H1 (cell line): ENCODE data around the gene DUSP10. TPM values are rescaled to one million over a fixed set of nuclear protein-coding genes. Genes with fewer than 3 reads are reported as not detected.

ENCODE experiments used
- CTCF ChIA-PET: fragments of 300-600 bp; sonication (Branson Sonifier 250); formaldehyde crosslinking; loops from one replicate; lab custom pipeline; 2021; ENCODE audit not compliant: partially characterized antibody; lab: Charles Lee
- POLR2A ChIA-PET: fragments of 300-600 bp; sonication (Branson Sonifier 250); formaldehyde crosslinking; loops from one replicate; lab custom pipeline; 2021; ENCODE audit warnings: inconsistent platforms; ENCODE audit not compliant: partially characterized antibody; lab: Charles Lee
- DNase-seq, 2 experiments: peaks; one replicate each; pipeline versions ENCODE4 v3.0.0 to v3.0.0-alpha.2; 2010 to 2022; ENCODE audit warnings: low spot score in 2 of 2, low read depth in 1 of 2, mixed read lengths in 1 of 2
- FAIRE-seq: peaks from 2 replicates; lab custom pipeline; 2011; peaks lifted over from hg19 to GRCh38; lab: Jason Lieb, UNC
- H2AFZ ChIP-seq: 2 replicates; pipeline ENCODE4 v1.8.1; 2012; ENCODE audit warnings: low read length, inconsistent platforms
- H2AK5ac ChIP-seq: 2 replicates; pipeline ENCODE4 v1.6.1; 2013; ENCODE audit warnings: low read depth, low read length
- H2BK120ac ChIP-seq: replicated peaks from 2 replicates; pipeline ENCODE3; 2013; ENCODE audit warnings: low read depth, low read length, inconsistent platforms
- H2BK12ac ChIP-seq: 2 replicates; pipeline ENCODE4 v1.6.1; 2013; ENCODE audit warnings: low read depth, low read length
- H2BK15ac ChIP-seq: 2 replicates; pipeline ENCODE4 v1.6.1; 2013; ENCODE audit warnings: low read length
- H2BK20ac ChIP-seq: 2 replicates; pipeline ENCODE4 v1.6.1; 2013; ENCODE audit warnings: low read length
- H2BK5ac ChIP-seq: 2 replicates; pipeline ENCODE4 v1.6.1; 2013; ENCODE audit warnings: low read depth, low read length
- H3K14ac ChIP-seq: 2 replicates; pipeline ENCODE4 v1.6.1; 2013; ENCODE audit warnings: inconsistent platforms; ENCODE audit not compliant: insufficient read length
- H3K18ac ChIP-seq: 2 replicates; pipeline ENCODE4 v1.6.1; 2013; ENCODE audit warnings: low read length; ENCODE audit errors: extremely low read depth
- H3K23ac ChIP-seq: 2 replicates; pipeline ENCODE4 v1.6.1; 2013; ENCODE audit warnings: inconsistent platforms; ENCODE audit not compliant: insufficient read length
- H3K23me2 ChIP-seq: 2 replicates; pipeline ENCODE4 v1.6.1; 2013; ENCODE audit warnings: low read depth, low read length
- H3K27ac ChIP-seq: 2 replicates; pipeline ENCODE4 v1.6.1; 2011; ENCODE audit warnings: low read depth, low read length, inconsistent platforms
- H3K27me3 ChIP-seq, 4 experiments: replicated peaks in 1 of 4; 1 replicate in 1 of 4; 2 replicates in 3 of 4; pipeline versions ENCODE4 v1.6.1 to v1.8.1; 2011 to 2013; ENCODE audit warnings: low read length in 3 of 4, mild to moderate bottlenecking in 3 of 4, inconsistent platforms in 2 of 4, mixed read lengths in 2 of 4, moderate library complexity in 1 of 4; ENCODE audit not compliant: control insufficient read depth in 3 of 4, insufficient read depth in 3 of 4; ENCODE audit errors: extremely low read depth in 1 of 4
- H3K36me3 ChIP-seq, 4 experiments: 2 replicates each; pipeline versions ENCODE4 v1.6.1 to v1.8.1; 2011 to 2013; ENCODE audit warnings: mild to moderate bottlenecking in 4 of 4, low read length in 3 of 4, moderate library complexity in 2 of 4, control low read depth in 1 of 4, inconsistent platforms in 1 of 4; ENCODE audit not compliant: insufficient read depth in 4 of 4, control insufficient read depth in 2 of 4
- H3K4ac ChIP-seq: replicated peaks from 2 replicates; pipeline ENCODE3; 2013; ENCODE audit warnings: low read length, low read depth, mixed read lengths, inconsistent platforms; ENCODE audit not compliant: insufficient read length
- H3K4me1 ChIP-seq, 4 experiments: replicated peaks in 1 of 4; 1 replicate in 1 of 4; 2 replicates in 3 of 4; pipeline versions ENCODE4 v1.6.1 to v1.8.1; 2011 to 2013; ENCODE audit warnings: low read length in 3 of 4, inconsistent platforms in 2 of 4, mixed read lengths in 1 of 4; ENCODE audit not compliant: insufficient read depth in 4 of 4, control insufficient read depth in 3 of 4
- H3K4me2 ChIP-seq, 2 experiments: 2 replicates each; pipeline versions ENCODE4 v1.6.1 to v1.8.1; 2011 to 2013; ENCODE audit warnings: low read depth in 2 of 2, low read length in 2 of 2, control low read depth in 1 of 2, inconsistent platforms in 1 of 2, mild to moderate bottlenecking in 1 of 2; ENCODE audit not compliant: insufficient read depth in 1 of 2
- H3K4me3 ChIP-seq, 4 experiments: fragments of 200-600, 300-600 bp in 1 of 4; sonication (generic), shearing (Covaris generic), sonication (Bioruptor Twin) in 1 of 4; 2 replicates each; pipeline versions ENCODE4 v1.5.1 to v1.8.1; 2011 to 2016; ENCODE audit warnings: low read length in 4 of 4, low read depth in 3 of 4, control low read depth in 2 of 4, inconsistent platforms in 2 of 4, mild to moderate bottlenecking in 2 of 4, mixed read lengths in 1 of 4, moderate library complexity in 1 of 4; ENCODE audit not compliant: insufficient read depth in 2 of 4; ENCODE audit errors: extremely low read depth in 1 of 4
- H3K56ac ChIP-seq: replicated peaks from 2 replicates; pipeline ENCODE3; 2013; ENCODE audit warnings: low read depth, mild to moderate bottlenecking, mixed read lengths, low read length, inconsistent platforms; ENCODE audit not compliant: insufficient read length
- H3K79me1 ChIP-seq: 2 replicates; pipeline ENCODE4 v1.6.1; 2013; ENCODE audit warnings: low read depth, low read length, control low read depth
- H3K79me2 ChIP-seq, 2 experiments: 2 replicates each; pipeline versions ENCODE4 v1.6.1 to v1.8.1; 2012 to 2013; ENCODE audit warnings: low read length in 2 of 2, mild to moderate bottlenecking in 2 of 2, inconsistent platforms in 1 of 2; ENCODE audit not compliant: insufficient read depth in 2 of 2, control insufficient read depth in 1 of 2
- H3K9ac ChIP-seq, 4 experiments: replicated peaks in 1 of 4; 1 replicate in 1 of 4; 2 replicates in 3 of 4; pipeline versions ENCODE4 v1.6.1 to v1.8.1; 2011 to 2013; ENCODE audit warnings: low read depth in 3 of 4, low read length in 3 of 4, control low read depth in 2 of 4, mild to moderate bottlenecking in 2 of 4, moderate library complexity in 2 of 4, inconsistent platforms in 1 of 4; ENCODE audit errors: extremely low read depth in 1 of 4
- H3K9me3 ChIP-seq, 2 experiments: 2 replicates each; pipeline versions ENCODE4 v1.6.1 to v1.8.1; 2012 to 2013; ENCODE audit warnings: mild to moderate bottlenecking in 2 of 2, moderate library complexity in 2 of 2, control low read depth in 1 of 2, inconsistent platforms in 1 of 2, low read depth in 1 of 2, low read length in 1 of 2, mixed read lengths in 1 of 2; ENCODE audit not compliant: insufficient read depth in 2 of 2
- H4K20me1 ChIP-seq, 2 experiments: replicated peaks in 1 of 2; 2 replicates each; pipeline versions ENCODE3 to v1.8.1; 2011 to 2013; ENCODE audit warnings: inconsistent platforms in 2 of 2, low read length in 2 of 2, mild to moderate bottlenecking in 1 of 2; ENCODE audit not compliant: insufficient read depth in 2 of 2, control insufficient read depth in 1 of 2
- H4K5ac ChIP-seq: 2 replicates; pipeline ENCODE4 v1.6.1; 2013; ENCODE audit warnings: low read length, low read depth, mixed read lengths, inconsistent platforms; ENCODE audit not compliant: insufficient read length
- H4K8ac ChIP-seq: 2 replicates; pipeline ENCODE4 v1.8.0; 2013; ENCODE audit warnings: mild to moderate bottlenecking, moderate library complexity, low read length, inconsistent platforms; ENCODE audit not compliant: insufficient read depth; ENCODE audit errors: extremely low read depth
- H4K91ac ChIP-seq: replicated peaks from 2 replicates; pipeline ENCODE3; 2013; ENCODE audit warnings: low read length, mixed read lengths, inconsistent platforms; ENCODE audit not compliant: insufficient read length
- CHD2 ChIP-seq: IDR thresholded peaks from 2 replicates; pipeline ENCODE4 v1.6.1; 2012; ENCODE audit warnings: low read length, improper control_type of control experiment
- EGR1 ChIP-seq: IDR thresholded peaks from 2 replicates; pipeline ENCODE4 v1.6.1; 2011; ENCODE audit warnings: low read depth, low read length, borderline replicate concordance
- EZH2 ChIP-seq: fragments of 200-600 bp; sonication (generic); IDR thresholded peaks from 2 replicates; pipeline ENCODE4 v1.7.1; 2012; ENCODE audit warnings: low read depth, mild to moderate bottlenecking, moderate library complexity, low read length, inconsistent platforms; ENCODE audit not compliant: severe bottlenecking
- HDAC2 ChIP-seq, 2 experiments: fragments of 300-600 bp in 1 of 2; sonication (generic) in 1 of 2; IDR thresholded peaks; 2 replicates each; pipeline ENCODE4 v1.6.1; 2011 to 2012; ENCODE audit warnings: low read depth in 2 of 2, low read length in 2 of 2, mild to moderate bottlenecking in 2 of 2, moderate library complexity in 2 of 2, borderline replicate concordance in 1 of 2, inconsistent platforms in 1 of 2
- KDM1A ChIP-seq: fragments of 200-600, 300-600 bp; sonication (generic); IDR thresholded peaks from 2 replicates; pipeline ENCODE4 v1.7.1; 2016; ENCODE audit warnings: mild to moderate bottlenecking, low read length, borderline replicate concordance
- RNF2 ChIP-seq: fragments of 200-900, 300-1000 bp; sonication (generic); IDR thresholded peaks from 2 replicates; pipeline ENCODE4 v1.7.1; 2016; ENCODE audit warnings: borderline replicate concordance, low read depth, mild to moderate bottlenecking, antibody characterized with exemption, low read length; ENCODE audit not compliant: poor library complexity, severe bottlenecking; ENCODE audit errors: missing control alignments
- TEAD4 ChIP-seq: IDR thresholded peaks from 2 replicates; pipeline ENCODE4 v1.6.1; 2012; ENCODE audit warnings: low read depth, low read length, inconsistent platforms, mixed read lengths
- YY1 ChIP-seq: IDR thresholded peaks from 2 replicates; pipeline ENCODE4 v1.6.1; 2011; ENCODE audit warnings: low read depth, mild to moderate bottlenecking, low read length
- WGBS, 2 experiments: shearing (Covaris generic) in 1 of 2; methylation state at CpG; one replicate each; pipeline versions ENCODE4 v1.1.6 to v1.1.7; 2013 to 2015; ENCODE audit warnings: low lambda C conversion rate in 2 of 2, mixed read lengths in 2 of 2, inconsistent platforms in 1 of 2, low coverage in 1 of 2, missing lambda C conversion rate in 1 of 2; ENCODE audit not compliant: insufficient replicate concordance in 2 of 2, insufficient coverage in 1 of 2, insufficient read length in 1 of 2; ENCODE audit errors: extremely low coverage in 1 of 2, missing lambda C conversion rate in 1 of 2; 5-methylcytosine and 5-hydroxymethylcytosine counted together
- polyA plus RNA-seq, 7 experiments: library from polyadenylated mRNA; depleted of rRNA in 3 of 7; stranded (reverse) in 5 of 7; unstranded in 2 of 7; fragments of >200 nt in 5 of 7; fragments of 200-250 nt in 2 of 7; gene quantifications; 1 replicate in 5 of 7; 2 replicates in 1 of 7; 4 replicates in 1 of 7; pipeline versions ENCODE4 v1.2.1 to v1.2.3, GENCODE V29; 2011 to 2013; ENCODE audit warnings: missing spikeins in 2 of 7, mixed read lengths in 2 of 7
- total RNA-seq: library from RNA; stranded (reverse); fragmentation: NEBNext Ultra II Directional; extraction: Animal tissue kit (Norgen Biotek cat#: 25700); gene quantifications from 2 replicates; pipeline ENCODE4 v1.2.1, GENCODE V29; 2021
- TF ChIP-seq, protein P1 (sequence below), 3 experiments: IDR thresholded peaks; 1 replicate in 2 of 3; 2 replicates in 1 of 3; pipeline versions ENCODE4 v1.5.1 to v1.6.1; 2011; ENCODE audit warnings: low read length in 3 of 3, mild to moderate bottlenecking in 3 of 3, inconsistent platforms in 2 of 3, low read depth in 1 of 3, moderate library complexity in 1 of 3; ENCODE audit not compliant: insufficient read depth in 1 of 3; ENCODE audit errors: control extremely low read depth in 1 of 3

Gene DUSP10
- total and polyA plus RNA-seq, 2 of the 8 experiments (the other 6 are each of a cell fraction or from before 2014, with no cell fraction given) = 1.2 TPM

DNA sequence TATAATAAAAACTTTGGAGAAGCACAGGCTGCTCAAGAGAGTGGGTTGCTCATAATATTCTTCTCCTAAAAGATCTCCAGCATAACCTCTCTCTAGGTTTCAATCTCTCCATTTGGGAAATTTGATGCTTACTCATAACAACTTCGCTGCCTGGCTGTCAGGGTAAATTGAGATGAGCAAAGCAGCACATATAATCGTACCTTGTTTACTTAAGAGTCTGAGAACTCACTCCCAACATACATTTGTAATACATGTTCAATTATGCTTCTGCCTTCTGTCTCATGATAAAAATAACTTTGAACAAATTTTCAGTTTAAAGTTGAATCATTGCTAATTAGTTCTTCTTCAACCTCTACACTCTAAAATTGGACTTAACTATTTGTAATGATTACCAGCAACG is 68.9 kb downstream of the DUSP10 start:
- Histone ChIP-seq H3K27ac (no peak overlapping the region), H2AK5ac (no peak overlapping the region), H3K36me3 (no peaks in the 10 kb centered on the region), H2BK120ac (no peak overlapping the region), H3K14ac (no peak overlapping the region), H4K20me1 (no peaks in the 10 kb centered on the region), H3K23ac (no peak overlapping the region), H4K5ac (no peak overlapping the region), H3K18ac (no peak overlapping the region), H3K79me2 (no peaks in the 10 kb centered on the region), H2BK5ac (no peak overlapping the region), H3K4me2 (no peak overlapping the region), H3K27me3 (no peaks in the 10 kb centered on the region), H2AFZ (no peak overlapping the region), H4K8ac (no peak overlapping the region), H2BK20ac (no peak overlapping the region), H3K9ac (no peak overlapping the region), H2BK12ac (no peak overlapping the region), H2BK15ac (no peak overlapping the region), H4K91ac (no peak overlapping the region), H3K23me2 (no peaks in the 10 kb centered on the region), H3K4ac (no peak overlapping the region), H3K56ac (no peak overlapping the region), H3K4me3 (no peak overlapping the region), H3K79me1 (no peaks in the 10 kb centered on the region), H3K4me1 (no peaks in the 10 kb centered on the region), H3K9me3 (no peaks in the 10 kb centered on the region)
- CTCF ChIA-PET = no interaction called here
- POLR2A ChIA-PET = no interaction called here
- no peak for FAIRE-seq
- 94% methylated on average over 3 of the region's 3 CpGs; no CpG with 5 or more reads in 1 of the 2 experiments for WGBS, 2 experiments
- no peak for DNase-seq
- TF ChIP-seq HDAC2 (IDR thresholded peaks at IDR 0.05; ENCODE audit: borderline replicate concordance in 1 of 2, low read depth in 2 of 2, low read length in 2 of 2) (no peak), RNF2 (no peak), TEAD4 (no peak), EGR1 (no peak), EZH2 (no peak), CHD2 (no peak), YY1 (no peak), KDM1A (no peak)
- TF ChIP-seq, protein P1, sequence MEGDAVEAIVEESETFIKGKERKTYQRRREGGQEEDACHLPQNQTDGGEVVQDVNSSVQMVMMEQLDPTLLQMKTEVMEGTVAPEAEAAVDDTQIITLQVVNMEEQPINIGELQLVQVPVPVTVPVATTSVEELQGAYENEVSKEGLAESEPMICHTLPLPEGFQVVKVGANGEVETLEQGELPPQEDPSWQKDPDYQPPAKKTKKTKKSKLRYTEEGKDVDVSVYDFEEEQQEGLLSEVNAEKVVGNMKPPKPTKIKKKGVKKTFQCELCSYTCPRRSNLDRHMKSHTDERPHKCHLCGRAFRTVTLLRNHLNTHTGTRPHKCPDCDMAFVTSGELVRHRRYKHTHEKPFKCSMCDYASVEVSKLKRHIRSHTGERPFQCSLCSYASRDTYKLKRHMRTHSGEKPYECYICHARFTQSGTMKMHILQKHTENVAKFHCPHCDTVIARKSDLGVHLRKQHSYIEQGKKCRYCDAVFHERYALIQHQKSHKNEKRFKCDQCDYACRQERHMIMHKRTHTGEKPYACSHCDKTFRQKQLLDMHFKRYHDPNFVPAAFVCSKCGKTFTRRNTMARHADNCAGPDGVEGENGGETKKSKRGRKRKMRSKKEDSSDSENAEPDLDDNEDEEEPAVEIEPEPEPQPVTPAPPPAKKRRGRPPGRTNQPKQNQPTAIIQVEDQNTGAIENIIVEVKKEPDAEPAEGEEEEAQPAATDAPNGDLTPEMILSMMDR (IDR thresholded peaks at IDR 0.05; ENCODE audit: control extremely low read depth in 1 of 3, insufficient read depth in 1 of 3, low read depth in 1 of 3, low read length in 3 of 3) = no peak
